Body of pancreas (tissue), 4 donors: Measurements from ENCODE around the gene EFNA5.

ENCODE experiments used
- POLR2A ChIP-seq, 3 donors: fragments of 450-650 bp; IDR thresholded peaks; one replicate each; pipeline ENCODE4 v1.6.1; 2016; ENCODE audit warnings: antibody characterized with exemption in 3 of 3, mild to moderate bottlenecking in 2 of 3
- TF ChIP-seq, protein P1 (sequence below), 7 experiments: fragments of 450-650 bp in 4 of 7; fragments of 200-600 bp in 3 of 7; sonication (generic) in 3 of 7; IDR thresholded peaks; one replicate each; pipeline ENCODE4 v1.5.1; 2016 to 2019; ENCODE audit warnings: antibody characterized with exemption in 7 of 7

DNA sequence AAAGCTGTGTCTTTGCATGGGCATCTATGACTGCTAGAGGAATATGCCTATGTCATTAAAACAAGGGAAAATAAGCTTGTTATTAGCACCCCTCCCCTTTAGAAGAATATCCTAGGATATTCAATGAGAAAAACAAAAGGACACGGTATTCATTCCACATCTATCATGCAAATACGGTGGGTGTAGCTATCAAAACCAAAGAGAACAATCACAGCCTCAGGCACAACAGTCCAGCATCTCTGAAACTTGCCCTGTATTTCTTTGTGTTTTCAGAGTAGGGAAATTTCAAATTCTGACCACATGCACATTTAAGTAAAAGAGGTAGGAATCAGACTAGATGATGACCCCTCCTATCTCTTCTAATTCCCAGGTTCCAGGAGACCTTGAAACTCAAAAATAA is 209.9 kb downstream of the EFNA5 start:
- TF ChIP-seq, protein P1, sequence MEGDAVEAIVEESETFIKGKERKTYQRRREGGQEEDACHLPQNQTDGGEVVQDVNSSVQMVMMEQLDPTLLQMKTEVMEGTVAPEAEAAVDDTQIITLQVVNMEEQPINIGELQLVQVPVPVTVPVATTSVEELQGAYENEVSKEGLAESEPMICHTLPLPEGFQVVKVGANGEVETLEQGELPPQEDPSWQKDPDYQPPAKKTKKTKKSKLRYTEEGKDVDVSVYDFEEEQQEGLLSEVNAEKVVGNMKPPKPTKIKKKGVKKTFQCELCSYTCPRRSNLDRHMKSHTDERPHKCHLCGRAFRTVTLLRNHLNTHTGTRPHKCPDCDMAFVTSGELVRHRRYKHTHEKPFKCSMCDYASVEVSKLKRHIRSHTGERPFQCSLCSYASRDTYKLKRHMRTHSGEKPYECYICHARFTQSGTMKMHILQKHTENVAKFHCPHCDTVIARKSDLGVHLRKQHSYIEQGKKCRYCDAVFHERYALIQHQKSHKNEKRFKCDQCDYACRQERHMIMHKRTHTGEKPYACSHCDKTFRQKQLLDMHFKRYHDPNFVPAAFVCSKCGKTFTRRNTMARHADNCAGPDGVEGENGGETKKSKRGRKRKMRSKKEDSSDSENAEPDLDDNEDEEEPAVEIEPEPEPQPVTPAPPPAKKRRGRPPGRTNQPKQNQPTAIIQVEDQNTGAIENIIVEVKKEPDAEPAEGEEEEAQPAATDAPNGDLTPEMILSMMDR (IDR thresholded peaks at IDR 0.05) = no peak
- TF ChIP-seq POLR2A (IDR thresholded peaks at IDR 0.05) = no peak
